GM19099 (cell line): ENCODE measurements around the gene HDLBP.

Experiments used
- POLR2A ChIP-seq: IDR thresholded peaks from 3 replicates; pipeline ENCODE4 v1.6.1; 2011; ENCODE audit warnings: low read depth; ENCODE audit not compliant: insufficient read length; ENCODE audit errors: extremely low read depth

HDLBP gene, protein sequence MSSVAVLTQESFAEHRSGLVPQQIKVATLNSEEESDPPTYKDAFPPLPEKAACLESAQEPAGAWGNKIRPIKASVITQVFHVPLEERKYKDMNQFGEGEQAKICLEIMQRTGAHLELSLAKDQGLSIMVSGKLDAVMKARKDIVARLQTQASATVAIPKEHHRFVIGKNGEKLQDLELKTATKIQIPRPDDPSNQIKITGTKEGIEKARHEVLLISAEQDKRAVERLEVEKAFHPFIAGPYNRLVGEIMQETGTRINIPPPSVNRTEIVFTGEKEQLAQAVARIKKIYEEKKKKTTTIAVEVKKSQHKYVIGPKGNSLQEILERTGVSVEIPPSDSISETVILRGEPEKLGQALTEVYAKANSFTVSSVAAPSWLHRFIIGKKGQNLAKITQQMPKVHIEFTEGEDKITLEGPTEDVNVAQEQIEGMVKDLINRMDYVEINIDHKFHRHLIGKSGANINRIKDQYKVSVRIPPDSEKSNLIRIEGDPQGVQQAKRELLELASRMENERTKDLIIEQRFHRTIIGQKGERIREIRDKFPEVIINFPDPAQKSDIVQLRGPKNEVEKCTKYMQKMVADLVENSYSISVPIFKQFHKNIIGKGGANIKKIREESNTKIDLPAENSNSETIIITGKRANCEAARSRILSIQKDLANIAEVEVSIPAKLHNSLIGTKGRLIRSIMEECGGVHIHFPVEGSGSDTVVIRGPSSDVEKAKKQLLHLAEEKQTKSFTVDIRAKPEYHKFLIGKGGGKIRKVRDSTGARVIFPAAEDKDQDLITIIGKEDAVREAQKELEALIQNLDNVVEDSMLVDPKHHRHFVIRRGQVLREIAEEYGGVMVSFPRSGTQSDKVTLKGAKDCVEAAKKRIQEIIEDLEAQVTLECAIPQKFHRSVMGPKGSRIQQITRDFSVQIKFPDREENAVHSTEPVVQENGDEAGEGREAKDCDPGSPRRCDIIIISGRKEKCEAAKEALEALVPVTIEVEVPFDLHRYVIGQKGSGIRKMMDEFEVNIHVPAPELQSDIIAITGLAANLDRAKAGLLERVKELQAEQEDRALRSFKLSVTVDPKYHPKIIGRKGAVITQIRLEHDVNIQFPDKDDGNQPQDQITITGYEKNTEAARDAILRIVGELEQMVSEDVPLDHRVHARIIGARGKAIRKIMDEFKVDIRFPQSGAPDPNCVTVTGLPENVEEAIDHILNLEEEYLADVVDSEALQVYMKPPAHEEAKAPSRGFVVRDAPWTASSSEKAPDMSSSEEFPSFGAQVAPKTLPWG (N-terminal part only)

GRCh38 chr2:241315093-241315878 is at the start of gene HDLBP:
Gene HDLBP (minus strand): TSS chr2:241315672. CDS start chr2:241266869, 48,803 bp downstream.
- TF ChIP-seq POLR2A: peak; percentile 88

DNA sequence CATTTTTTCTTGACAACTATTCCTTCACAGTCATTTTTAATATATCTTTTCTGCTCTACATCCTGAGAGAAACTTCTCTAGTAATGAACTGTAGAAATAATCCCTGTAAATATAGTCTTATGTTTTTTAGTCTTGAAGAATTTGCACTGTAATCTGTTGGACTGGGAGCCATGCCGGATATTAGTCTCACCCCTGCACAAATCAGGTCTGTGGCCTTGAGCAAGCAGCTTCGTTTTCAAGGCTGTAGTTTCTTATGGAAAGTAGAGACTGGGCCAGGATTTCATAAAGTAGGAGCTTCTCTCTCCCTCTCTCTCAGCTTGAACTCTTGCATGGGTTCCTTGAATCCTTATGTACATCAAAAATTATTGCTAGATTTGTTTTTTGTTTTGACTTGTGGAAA is 49.3 kb upstream of the HDLBP start:
- no peak for TF ChIP-seq POLR2A

DNA sequence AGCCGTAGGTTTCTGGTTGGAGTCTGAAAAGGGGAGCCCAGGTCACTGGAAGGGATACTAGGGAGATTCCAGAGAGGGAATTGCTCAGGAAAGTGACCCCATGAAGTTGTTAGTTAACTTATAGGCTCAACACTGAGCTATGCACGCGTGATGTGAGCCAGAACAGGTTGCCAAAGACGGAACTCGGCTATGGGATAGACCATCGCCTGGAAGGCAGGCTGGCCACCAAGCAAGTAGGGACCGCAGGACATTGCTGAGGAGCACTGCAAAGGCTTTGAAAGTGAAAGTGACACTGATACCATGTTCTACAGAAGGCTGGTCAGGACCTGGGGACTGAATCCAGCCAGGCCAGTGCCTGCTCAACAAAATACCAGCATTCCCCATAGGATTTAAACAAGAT is 48.0 kb upstream of the HDLBP start:
- no peak for TF ChIP-seq POLR2A

DNA sequence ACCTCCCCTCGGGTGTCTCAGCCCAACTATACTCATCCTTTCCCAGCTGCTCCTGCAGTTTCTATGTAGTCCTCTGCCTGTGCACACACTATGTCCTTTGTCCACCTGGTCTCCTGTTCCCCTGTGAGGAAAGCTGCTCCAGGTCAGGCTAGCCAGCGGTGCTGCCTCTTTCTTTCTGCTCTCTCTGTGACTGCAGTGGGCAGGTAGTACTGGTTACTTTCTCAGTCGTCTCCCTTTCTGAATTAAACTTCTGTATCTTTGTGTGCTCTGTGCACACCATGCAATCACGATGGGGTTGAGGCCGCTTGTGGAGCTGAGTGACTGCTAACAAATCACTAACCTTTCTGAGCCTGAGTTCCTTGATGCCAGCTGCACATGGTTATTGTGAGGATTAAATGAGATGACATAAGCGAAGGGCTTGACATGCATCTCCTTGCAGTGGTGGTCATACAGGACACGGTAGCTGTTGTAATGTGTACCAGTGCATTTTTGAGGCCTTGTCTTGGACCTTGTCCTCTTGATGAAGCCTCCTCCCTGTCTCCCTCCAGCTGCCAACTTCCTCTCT is 44.1 kb upstream of the HDLBP start:
- no peak for TF ChIP-seq POLR2A

DNA sequence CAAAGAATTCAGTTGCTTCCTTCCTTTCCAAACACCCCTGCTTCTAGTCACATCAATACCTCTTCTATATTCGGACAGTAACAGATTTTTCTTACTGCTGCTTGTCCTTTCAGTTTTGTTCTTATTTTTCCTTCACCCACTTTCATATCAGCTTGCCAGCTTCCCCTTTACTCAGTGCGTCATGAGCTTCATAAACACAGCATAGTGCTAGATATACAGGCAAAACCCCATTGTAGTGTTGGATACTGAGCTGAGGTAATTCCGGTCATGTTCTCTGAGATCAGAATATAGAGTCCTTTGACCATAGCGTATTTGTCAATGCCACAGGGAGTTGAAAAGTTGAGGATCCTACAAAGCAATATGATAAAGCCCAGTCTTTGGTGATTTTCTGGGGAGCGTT is 43.0 kb upstream of the HDLBP start:
- TF ChIP-seq POLR2A: no peak

GRCh38 chr2:241357531-241357930 is 42.1 kb upstream of the HDLBP start:
- no peak for TF ChIP-seq POLR2A

DNA sequence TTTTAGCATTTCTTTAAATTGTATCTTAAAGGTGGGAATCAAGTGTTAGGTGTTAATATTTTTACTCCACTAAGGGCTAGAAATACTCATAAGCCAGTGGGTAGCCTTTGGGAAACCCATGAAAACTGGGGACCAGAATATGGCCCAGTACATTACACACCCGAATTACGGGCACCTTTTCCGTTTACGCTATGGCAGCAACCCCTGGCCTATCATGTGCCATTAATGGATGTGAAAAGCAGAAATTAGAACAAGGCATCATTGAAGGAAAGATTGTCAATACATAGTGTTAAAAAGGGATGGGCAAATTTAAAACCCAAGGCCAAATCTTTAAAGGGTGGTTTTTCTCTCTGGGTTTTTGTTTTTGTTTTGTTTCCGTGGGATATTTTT is 41.4 kb upstream of the HDLBP start:
- TF ChIP-seq POLR2A: no peak

DNA sequence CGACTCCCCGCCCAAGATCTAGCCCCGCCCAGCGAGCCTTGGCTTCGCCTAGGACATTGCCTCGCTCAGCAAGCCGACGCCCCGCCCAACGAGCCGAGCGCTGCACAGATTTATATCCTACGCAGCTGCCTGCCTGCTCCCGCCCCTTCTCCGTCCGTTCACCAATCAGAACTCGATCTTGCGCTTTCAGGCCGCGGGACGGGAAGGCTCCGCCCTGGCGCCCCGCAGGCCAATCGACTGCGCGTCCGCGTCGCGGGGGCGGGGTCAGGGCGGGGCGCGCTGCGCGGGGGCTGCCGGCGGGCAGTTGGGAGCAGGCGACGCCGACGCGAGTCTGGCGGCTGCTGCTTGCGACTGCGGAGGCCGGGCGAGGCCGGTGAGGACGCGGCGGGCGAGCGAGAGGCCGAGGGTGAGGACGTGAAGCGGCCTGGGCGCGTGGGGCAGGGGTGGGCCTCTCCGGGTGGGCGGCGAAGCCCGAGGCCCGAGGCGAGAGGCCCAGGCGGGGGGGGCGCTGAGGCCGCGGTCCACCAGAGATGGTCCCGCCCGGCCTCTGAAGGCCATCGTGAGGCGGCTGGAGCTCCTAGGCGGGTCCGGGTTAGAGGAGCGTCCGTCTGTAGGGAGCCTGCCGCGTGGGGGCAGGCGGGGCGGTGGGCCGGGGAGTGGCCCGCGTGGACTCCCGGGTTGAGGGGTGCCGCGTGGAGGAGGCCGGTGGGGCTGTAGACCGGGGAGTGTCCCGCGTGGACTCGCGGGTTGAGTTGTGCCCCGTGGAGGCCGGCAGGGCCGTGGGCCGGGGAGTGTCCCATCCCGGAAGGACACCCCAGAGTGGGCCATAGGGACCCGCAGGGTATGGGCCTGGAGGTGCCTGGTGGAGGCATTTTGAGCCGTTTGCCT is 40.8 kb upstream of the HDLBP start, which contains the start of gene FARP2:
FARP2 (plus strand) TSS at position 303 of the 888 bp plus-strand sequence. CDS start 16,823 bp downstream, outside the sequence.
- peak; percentile 95 for TF ChIP-seq POLR2A

- no peak for TF ChIP-seq POLR2A
Observed at GRCh38 chr2:241354668-241355658, 39.5 kb upstream of the HDLBP start.

DNA sequence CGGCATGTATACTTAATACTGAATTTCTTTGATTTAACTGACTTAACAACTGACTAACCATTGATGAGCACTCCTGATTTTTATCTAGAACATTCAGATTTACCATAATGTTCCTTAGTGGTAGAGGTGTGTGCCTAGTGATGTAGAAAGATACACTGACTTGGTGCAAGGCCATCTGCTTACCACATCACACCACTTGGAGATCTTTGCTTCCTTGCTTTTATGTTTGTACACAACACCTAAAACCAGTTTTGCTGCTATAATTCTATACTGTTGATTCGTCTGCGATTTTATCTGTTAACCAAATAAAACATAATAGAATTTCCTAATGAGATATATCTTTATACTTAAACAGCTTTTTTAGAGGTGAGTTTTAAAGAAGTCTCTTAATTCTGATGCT is 36.8 kb upstream of the HDLBP start:
- TF ChIP-seq POLR2A: no peak

DNA sequence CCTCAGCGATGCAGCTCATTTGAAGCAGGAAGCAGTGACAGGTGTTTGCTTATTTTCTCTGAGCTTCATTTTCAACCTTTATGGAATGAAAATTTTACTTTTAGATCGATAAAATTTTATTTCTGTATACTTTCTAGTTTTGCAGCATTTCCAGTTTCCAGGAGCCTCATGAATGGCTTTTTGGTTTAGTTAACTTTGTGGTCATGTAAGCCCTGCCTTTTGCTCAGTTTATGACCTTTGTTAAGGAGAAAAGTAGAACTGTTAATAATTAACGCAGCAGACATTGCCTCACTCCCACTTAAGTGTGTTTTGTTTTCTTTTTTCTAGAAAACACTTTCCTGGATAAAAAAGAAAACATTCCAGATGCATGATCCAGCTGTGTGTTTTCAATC is 36.2 kb upstream of the HDLBP start:
- TF ChIP-seq POLR2A: no peak
